HTERT RPE-1 (cell line): ENCODE measurements around the gene EIF3C.
"Not testable (repeated sequence)": the region's sequence is repeated elsewhere in the genome, so short reads cannot be mapped to it uniquely, and the experiment has no call there.

ENCODE experiments used
- in situ Hi-C: fragments of 300-500 bp; cut with MboI; formaldehyde crosslinking; loops from 4 replicates; pipeline ENCODE4 v1.14.3; 2020; ENCODE audit warnings: low sequenced_read_pairs

EIF3C gene

GRCh38 chr16:28711220-28712083 lies at the start of gene EIF3C:
EIF3C (plus strand) TSS chr16:28711464; CDS start chr16:28711687, 223 bp downstream.
- in situ Hi-C loops, result not testable (repeated sequence)

- in situ Hi-C loops, result not testable (repeated sequence)
These were observed 45.0 kb upstream of the EIF3C start for GRCh38 chr16:28666264-28666663.

- in situ Hi-C loops, result not testable (repeated sequence)
These were observed 43.8 kb upstream of the EIF3C start for GRCh38 chr16:28667480-28667879.

GRCh38 chr16:28668199-28668598 lies 43.1 kb upstream of the EIF3C start:
- in situ Hi-C loops, result not testable (repeated sequence)

- in situ Hi-C loops, result not testable (repeated sequence)
These were observed 22.8 kb upstream of the EIF3C start for GRCh38 chr16:28688327-28688952.

- in situ Hi-C loops, result not testable (repeated sequence)
These were observed 21.8 kb upstream of the EIF3C start for GRCh38 chr16:28689425-28689824.

GRCh38 chr16:28691722-28692121 lies 19.5 kb upstream of the EIF3C start:
- in situ Hi-C loops, result not testable (repeated sequence)

GRCh38 chr16:28693257-28693950 lies 17.9 kb upstream of the EIF3C start:
- in situ Hi-C loops, result not testable (repeated sequence)

- in situ Hi-C loops, result not testable (repeated sequence)
These were observed 11.5 kb upstream of the EIF3C start for GRCh38 chr16:28699792-28700191.

- in situ Hi-C loops, result not testable (repeated sequence)
These were observed 10.9 kb upstream of the EIF3C start for GRCh38 chr16:28700349-28700748.

GRCh38 chr16:28701384-28701783 lies 9.9 kb upstream of the EIF3C start:
- in situ Hi-C loops, result not testable (repeated sequence)

GRCh38 chr16:28704246-28704645 lies 7.0 kb upstream of the EIF3C start:
- in situ Hi-C loops, result not testable (repeated sequence)

- in situ Hi-C loops, result not testable (repeated sequence)
These were observed 11.8 kb downstream of the EIF3C start for GRCh38 chr16:28722852-28723650.

GRCh38 chr16:28731253-28731652 lies 20.0 kb downstream of the EIF3C start:
- in situ Hi-C loops, result not testable (repeated sequence)

GRCh38 chr16:28732455-28733124 lies 21.3 kb downstream of the EIF3C start:
- in situ Hi-C loops, result not testable (repeated sequence)

GRCh38 chr16:28739787-28740186 lies 28.5 kb downstream of the EIF3C start:
- in situ Hi-C loops, result not testable (repeated sequence)

GRCh38 chr16:28740631-28741030 lies 29.4 kb downstream of the EIF3C start:
- in situ Hi-C loops, result not testable (repeated sequence)

GRCh38 chr16:28741295-28741694 lies 30.0 kb downstream of the EIF3C start:
- in situ Hi-C loops, result not testable (repeated sequence)

- in situ Hi-C loops, result not testable (repeated sequence)
These were observed 35.5 kb downstream of the EIF3C start for GRCh38 chr16:28746618-28747350.
